ENCODE data around the gene CDCP1. TPM values are rescaled to one million over a fixed set of nuclear protein-coding genes. Genes with fewer than 3 reads are reported as not detected.

Gene CDCP1
- total RNA-seq (2022; extraction: Qiagen RNA extraction; ENCODE audit: low read depth), result 15.3 to 20.0 TPM (median 17.6 TPM) in 5 replicates

GRCh38 chr3:45145681-45146614 lies at the start of gene CDCP1:
CDCP1 (minus strand) TSS chr3:45146378; CDS start chr3:45146287, 91 bp downstream.

Other genes with a start within 250 kb of the CDCP1 start
- 34.0 to 39.4 TPM (median 38.1 TPM) in 5 replicates for gene ZDHHC3, start 170.2 kb downstream of the CDCP1 start, total RNA-seq (2022; extraction: Qiagen RNA extraction; ENCODE audit: low read depth)
- gene EXOSC7, start 170.1 kb downstream of the CDCP1 start, total RNA-seq (2022; extraction: Qiagen RNA extraction; ENCODE audit: low read depth), result 39.4 to 50.6 TPM (median 45.6 TPM) in 5 replicates
- gene CLEC3B, start 120.1 kb downstream of the CDCP1 start, total RNA-seq (2022; extraction: Qiagen RNA extraction; ENCODE audit: low read depth), result 0.10 TPM in 1 of 5 replicates, not detected in the others
- 15.8 to 30.6 TPM (median 22.0 TPM) in 5 replicates for gene TMEM158, start 79.9 kb upstream of the CDCP1 start, total RNA-seq (2022; extraction: Qiagen RNA extraction; ENCODE audit: low read depth)
- 9.1 to 12.0 TPM (median 11.1 TPM) in 5 replicates for gene LARS2, start 242.2 kb upstream of the CDCP1 start, total RNA-seq (2022; extraction: Qiagen RNA extraction; ENCODE audit: low read depth)

All from A549 treated with DMSO at 1 μM for 4 hours (cell line).